Neutrophil (primary cell): ENCODE results near the gene NPAS3.

Experiments
- H3K27ac ChIP-seq: fragments of 200-600 bp; sonication (generic); 2 replicates; pipeline ENCODE4 v1.5.1; 2016; ENCODE audit warnings: mild to moderate bottlenecking, moderate library complexity
- H3K27me3 ChIP-seq: fragments of 200-600 bp; sonication (generic); 2 replicates; pipeline ENCODE4 v1.6.0; 2016; ENCODE audit warnings: mild to moderate bottlenecking
- H3K36me3 ChIP-seq: fragments of 200-600 bp; sonication (generic); 2 replicates; pipeline ENCODE4 v1.5.1; 2017
- H3K4me1 ChIP-seq, 2 experiments: fragments of 200-600 bp in 1 of 2; sonication (generic) in 1 of 2; 1 replicate in 1 of 2; 2 replicates in 1 of 2; pipeline versions ENCODE4 v1.5.1 to v1.6.1; 2013 to 2016; ENCODE audit warnings: low read depth in 1 of 2, low read length in 1 of 2, mild to moderate bottlenecking in 1 of 2, moderate library complexity in 1 of 2; ENCODE audit not compliant: control insufficient read depth in 1 of 2, insufficient read depth in 1 of 2
- H3K4me3 ChIP-seq, 2 experiments: fragments of 200-600 bp in 1 of 2; sonication (generic) in 1 of 2; 1 replicate in 1 of 2; 2 replicates in 1 of 2; pipeline ENCODE4 v1.5.1; 2013 to 2016; ENCODE audit warnings: low read depth in 1 of 2, low read length in 1 of 2, mild to moderate bottlenecking in 1 of 2, moderate library complexity in 1 of 2
- H3K9me3 ChIP-seq: fragments of 200-600 bp; sonication (generic); 2 replicates; pipeline ENCODE4 v1.5.1; 2016
- TF ChIP-seq, protein P1 (sequence below): fragments of 200-600 bp; sonication (generic); IDR thresholded peaks from 2 replicates; pipeline ENCODE4 v1.5.1; 2016; ENCODE audit warnings: antibody characterized with exemption

NPAS3 gene

DNA sequence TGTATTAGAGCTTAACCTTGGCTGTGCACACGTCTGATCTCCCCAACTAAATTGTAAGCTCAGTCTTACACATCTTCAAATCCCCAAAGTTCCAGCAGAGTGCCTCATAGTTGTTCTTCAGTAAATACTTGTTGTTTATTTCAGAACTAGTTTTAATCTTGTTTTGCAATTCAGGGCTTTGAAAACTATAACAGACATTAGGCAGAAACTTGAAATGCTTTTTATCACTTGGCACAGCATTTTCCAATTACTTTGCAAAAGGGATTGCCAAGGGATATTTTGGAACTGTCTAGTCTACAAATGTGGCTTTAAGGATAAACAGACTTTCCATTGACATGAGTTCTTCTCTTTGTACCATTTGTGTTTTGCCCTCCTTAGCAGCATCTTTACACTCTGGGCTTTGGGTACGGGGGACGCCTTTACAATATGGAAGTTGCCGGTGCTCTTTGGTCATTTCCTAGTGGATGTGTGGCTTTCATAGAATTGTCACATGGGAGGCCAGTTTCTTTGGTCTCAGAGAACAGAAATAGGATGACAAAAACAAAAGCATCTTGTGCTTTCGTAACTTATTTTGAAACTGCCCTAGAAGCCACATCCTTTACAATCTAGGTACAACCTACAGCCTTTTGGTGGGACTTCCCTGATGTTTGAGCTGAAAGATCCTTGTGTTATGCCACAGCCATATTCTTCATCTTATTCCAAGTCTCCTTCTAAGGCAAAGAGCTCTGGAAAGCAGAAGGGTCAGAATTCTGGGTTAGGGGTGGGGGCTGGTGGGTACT, 96.9 kb downstream of the NPAS3 start:
- Histone ChIP-seq H3K4me1 (no peaks in the 10 kb centered on the region), H3K4me3 (no peak overlapping the region), H3K27me3 (no peaks in the 10 kb centered on the region), H3K27ac (no peak overlapping the region), H3K9me3 (no peaks in the 10 kb centered on the region), H3K36me3 (no peaks in the 10 kb centered on the region)
- TF ChIP-seq, protein P1, sequence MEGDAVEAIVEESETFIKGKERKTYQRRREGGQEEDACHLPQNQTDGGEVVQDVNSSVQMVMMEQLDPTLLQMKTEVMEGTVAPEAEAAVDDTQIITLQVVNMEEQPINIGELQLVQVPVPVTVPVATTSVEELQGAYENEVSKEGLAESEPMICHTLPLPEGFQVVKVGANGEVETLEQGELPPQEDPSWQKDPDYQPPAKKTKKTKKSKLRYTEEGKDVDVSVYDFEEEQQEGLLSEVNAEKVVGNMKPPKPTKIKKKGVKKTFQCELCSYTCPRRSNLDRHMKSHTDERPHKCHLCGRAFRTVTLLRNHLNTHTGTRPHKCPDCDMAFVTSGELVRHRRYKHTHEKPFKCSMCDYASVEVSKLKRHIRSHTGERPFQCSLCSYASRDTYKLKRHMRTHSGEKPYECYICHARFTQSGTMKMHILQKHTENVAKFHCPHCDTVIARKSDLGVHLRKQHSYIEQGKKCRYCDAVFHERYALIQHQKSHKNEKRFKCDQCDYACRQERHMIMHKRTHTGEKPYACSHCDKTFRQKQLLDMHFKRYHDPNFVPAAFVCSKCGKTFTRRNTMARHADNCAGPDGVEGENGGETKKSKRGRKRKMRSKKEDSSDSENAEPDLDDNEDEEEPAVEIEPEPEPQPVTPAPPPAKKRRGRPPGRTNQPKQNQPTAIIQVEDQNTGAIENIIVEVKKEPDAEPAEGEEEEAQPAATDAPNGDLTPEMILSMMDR, result no peak

GRCh38 chr14:33039311-33039710, 100.6 kb downstream of the NPAS3 start:
- no peaks in the 10 kb centered on the region for H3K4me1 ChIP-seq
- no peaks in the 10 kb centered on the region for H3K9me3 ChIP-seq
- H3K36me3 ChIP-seq, result no peaks in the 10 kb centered on the region
- TF ChIP-seq, protein P1, result no peak
- no peak overlapping the region for H3K4me3 ChIP-seq
- H3K27ac ChIP-seq, result no peak overlapping the region
- no peaks in the 10 kb centered on the region for H3K27me3 ChIP-seq

GRCh38 chr14:33040372-33041140, 101.9 kb downstream of the NPAS3 start:
- Histone ChIP-seq H3K9me3 (no peaks in the 10 kb centered on the region), H3K27me3 (no peaks in the 10 kb centered on the region), H3K27ac (no peak overlapping the region), H3K36me3 (no peaks in the 10 kb centered on the region), H3K4me1 (no peaks in the 10 kb centered on the region), H3K4me3 (no peak overlapping the region)
- TF ChIP-seq, protein P1, result no peak

- Histone ChIP-seq H3K27ac (no peak overlapping the region), H3K4me1 (no peaks in the 10 kb centered on the region), H3K4me3 (no peak overlapping the region), H3K9me3 (no peaks in the 10 kb centered on the region), H3K27me3 (no peaks in the 10 kb centered on the region), H3K36me3 (no peaks in the 10 kb centered on the region)
- TF ChIP-seq, protein P1, result no peak
Observed at GRCh38 chr14:33042591-33042990, 103.9 kb downstream of the NPAS3 start.

- TF ChIP-seq, protein P1, result no peak
- Histone ChIP-seq H3K36me3 (no peaks in the 10 kb centered on the region), H3K27ac (no peak overlapping the region), H3K4me1 (no peaks in the 10 kb centered on the region), H3K9me3 (no peaks in the 10 kb centered on the region), H3K27me3 (no peaks in the 10 kb centered on the region), H3K4me3 (no peak overlapping the region)
Observed at GRCh38 chr14:33045760-33046159, 107.1 kb downstream of the NPAS3 start.
